GM19023 (cell line): ENCODE measurements around the gene C12orf43.

Experiments used
- ATAC-seq: cut with Tn5 transposase; IDR thresholded peaks from one replicate; pipeline ENCODE4 v1.9.1; 2021; ENCODE audit warnings: mild to moderate bottlenecking, moderate library complexity; ENCODE audit not compliant: unreplicated experiment

Gene C12orf43

DNA sequence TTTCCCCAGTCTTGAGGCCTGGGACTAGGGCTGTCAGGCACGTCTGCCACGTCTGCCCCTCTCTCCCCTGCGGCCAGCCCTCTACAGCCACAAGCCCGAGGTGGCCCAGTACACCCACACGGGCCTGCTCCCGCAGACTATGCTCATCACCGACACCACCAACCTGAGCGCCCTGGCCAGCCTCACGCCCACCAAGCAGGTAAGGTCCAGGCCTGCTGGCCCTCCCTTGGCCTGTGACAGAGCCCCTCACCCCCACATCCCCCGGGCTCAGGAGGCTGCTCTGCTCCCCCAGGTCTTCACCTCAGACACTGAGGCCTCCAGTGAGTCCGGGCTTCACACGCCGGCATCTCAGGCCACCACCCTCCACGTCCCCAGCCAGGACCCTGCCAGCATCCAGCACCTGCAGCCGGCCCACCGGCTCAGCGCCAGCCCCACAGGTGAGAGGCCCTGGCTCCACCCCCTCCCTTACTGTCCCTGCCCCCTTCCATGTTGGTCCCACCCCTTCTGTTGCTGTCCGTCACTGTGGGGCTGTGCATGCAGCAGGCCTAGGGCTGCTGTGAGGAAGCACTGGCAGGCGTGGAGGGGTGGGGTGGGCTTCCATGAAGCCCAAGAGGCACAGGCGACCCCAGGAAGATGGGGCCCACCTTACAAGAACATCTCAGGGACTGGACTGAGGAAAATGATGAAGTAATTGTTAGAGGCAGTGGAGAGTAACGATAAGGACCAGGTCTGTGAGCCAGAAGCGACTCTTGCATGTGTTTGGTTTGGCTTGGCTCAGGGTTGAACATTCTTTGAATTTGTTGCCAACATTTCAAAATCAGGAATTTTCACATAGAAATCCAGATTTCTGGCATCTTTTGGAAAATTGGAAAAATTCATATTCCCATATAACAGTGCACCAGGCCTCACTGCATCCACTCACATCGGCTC is 16.8 kb downstream of the C12orf43 start:
- ATAC-seq, result no peak

DNA sequence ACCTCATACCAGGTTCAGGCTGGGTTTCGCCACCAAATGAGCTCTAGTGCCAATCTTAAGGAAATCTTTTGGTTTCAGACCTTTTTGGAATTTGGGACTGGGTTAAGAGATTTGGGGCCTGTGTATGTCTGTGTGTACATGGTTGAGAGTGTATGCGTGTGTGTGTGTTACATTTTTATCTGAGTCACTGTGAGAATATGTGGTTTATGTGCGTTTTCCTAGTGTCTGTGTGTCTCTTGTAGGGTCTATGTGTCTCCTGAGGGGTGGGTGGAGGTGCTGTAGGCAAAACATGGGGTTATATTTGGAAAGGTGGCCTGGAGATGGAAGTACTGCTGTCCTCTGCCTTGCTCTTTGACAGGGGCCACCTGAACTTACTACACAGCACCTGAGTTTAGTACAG is 17.9 kb downstream of the C12orf43 start:
- ATAC-seq, result no peak

DNA sequence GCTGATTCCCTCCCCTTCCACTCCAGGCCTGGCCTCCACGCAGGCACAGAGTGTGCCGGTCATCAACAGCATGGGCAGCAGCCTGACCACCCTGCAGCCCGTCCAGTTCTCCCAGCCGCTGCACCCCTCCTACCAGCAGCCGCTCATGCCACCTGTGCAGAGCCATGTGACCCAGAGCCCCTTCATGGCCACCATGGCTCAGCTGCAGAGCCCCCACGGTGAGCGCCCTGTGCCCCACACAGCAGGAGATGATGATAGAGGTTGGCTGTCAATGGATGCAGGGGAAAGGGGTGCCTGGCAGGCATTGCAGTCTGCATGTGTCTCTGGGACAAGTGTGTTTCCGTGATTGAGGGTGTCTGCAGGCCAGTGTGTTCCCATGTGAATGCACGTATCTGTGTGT is 18.8 kb downstream of the C12orf43 start:
- no peak for ATAC-seq

DNA sequence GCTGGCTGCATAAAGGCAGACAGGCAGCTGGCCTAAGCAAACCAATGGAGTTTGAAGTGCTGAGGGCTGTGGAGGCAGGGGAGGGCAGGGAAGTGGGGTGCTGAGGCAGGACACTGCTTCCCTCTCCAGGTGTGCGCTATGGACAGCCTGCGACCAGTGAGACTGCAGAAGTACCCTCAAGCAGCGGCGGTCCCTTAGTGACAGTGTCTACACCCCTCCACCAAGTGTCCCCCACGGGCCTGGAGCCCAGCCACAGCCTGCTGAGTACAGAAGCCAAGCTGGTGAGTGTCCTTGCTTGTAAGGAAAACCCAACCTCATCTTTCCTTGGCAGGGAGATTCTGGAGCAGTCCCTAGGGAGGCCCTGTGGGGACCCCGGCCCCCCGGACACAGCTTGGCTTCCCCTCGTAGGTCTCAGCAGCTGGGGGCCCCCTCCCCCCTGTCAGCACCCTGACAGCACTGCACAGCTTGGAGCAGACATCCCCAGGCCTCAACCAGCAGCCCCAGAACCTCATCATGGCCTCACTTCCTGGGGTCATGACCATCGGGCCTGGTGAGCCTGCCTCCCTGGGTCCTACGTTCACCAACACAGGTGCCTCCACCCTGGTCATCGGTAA is 20.0 kb downstream of the C12orf43 start:
- ATAC-seq, result no peak

DNA sequence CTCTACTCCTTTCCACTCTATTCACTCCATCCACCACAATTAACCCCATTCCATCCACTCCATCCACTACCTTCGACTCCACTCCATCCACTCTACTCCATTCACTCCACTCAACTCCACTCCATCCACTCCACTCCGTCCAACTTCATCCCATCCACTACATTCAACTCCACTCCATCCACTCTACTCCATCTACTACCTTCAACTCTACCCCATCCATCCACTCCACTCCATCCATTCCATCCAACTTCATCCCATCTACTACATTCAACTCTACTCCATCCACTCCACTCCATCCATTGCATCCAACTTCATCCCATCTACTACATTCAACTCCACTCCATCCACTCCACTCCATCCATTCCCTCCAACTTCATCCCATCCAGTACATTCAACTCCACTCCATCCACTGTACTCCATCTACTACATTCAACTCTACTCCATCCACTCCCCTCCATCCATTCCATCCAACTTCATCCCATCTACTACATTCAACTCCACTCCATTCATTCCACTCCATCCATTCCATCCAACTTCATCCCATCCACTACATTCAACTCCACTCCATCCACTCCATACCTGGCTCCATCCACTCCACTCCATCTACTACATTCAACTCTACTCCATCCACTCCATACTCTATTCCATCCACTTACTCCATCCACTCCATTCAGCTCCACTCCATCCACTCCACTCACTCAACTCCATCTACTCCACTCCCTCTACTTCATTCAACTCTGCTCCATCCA is 21.5 kb downstream of the C12orf43 start:
- no peak for ATAC-seq

DNA sequence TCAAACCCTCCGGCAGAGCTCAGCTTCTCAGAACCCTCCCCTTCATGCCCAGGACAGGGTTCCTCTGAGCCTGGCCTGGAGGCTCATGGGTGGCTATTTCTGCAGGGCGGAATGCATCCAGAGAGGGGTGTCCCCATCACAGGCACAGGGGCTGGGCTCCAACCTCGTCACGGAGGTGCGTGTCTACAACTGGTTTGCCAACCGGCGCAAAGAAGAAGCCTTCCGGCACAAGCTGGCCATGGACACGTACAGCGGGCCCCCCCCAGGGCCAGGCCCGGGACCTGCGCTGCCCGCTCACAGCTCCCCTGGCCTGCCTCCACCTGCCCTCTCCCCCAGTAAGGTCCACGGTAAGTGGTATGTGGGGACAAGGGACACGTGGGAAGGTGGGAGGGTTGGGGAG is 22.2 kb downstream of the C12orf43 start:
- ATAC-seq, result no peak

DNA sequence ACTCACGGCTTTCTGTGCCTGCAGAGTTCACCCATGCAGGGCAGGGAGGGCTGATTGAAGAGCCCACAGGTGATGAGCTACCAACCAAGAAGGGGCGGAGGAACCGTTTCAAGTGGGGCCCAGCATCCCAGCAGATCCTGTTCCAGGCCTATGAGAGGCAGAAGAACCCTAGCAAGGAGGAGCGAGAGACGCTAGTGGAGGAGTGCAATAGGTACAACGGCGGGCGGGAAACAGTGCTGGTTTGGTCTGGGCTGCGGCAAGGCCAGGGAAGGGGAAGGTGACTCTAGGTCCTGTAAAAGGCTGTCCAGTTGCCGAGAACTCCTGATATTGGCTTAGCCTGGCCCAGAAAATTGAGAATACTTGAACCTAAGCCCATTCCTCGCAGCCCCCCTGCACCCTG is 22.8 kb downstream of the C12orf43 start:
- no peak for ATAC-seq

DNA sequence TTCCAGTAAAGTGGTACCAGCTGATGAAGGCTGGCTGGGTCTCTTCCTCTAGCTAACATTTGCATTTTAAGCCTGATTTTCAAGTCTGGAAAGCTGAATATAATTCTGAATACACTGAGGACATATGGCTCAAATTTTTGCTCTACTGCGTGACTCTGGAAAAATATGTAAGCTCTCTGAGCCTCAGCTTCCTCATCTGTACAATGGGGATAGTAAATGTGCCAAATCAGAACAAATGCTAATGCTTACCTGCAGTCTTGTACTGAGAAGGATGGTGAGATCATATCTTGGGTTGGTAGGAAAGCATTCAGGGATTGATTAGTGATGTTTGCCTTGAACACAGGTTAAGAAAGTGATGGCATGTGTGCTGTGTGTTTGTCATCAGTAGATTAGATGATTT is 23.3 kb downstream of the C12orf43 start:
- ATAC-seq, result no peak

DNA sequence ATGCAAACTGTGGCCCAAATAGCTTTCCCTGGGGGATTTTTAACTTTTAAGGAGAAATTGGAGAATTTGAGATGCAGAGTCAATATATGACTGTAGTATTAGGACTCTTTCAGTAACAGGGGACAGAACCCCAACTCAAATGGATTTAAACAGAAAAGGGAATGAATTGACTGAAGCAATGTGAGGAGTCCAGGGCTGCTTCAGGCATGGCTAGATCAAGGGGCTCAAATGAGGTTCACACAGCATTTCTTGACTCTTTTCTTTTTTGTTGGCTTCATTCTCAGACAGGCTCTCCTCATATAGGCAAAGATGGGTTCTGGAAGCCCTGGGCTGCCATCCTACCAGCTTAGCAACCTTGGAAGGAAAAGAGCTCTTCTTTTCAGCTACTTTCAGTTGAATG is 24.3 kb downstream of the C12orf43 start:
- no peak for ATAC-seq

DNA sequence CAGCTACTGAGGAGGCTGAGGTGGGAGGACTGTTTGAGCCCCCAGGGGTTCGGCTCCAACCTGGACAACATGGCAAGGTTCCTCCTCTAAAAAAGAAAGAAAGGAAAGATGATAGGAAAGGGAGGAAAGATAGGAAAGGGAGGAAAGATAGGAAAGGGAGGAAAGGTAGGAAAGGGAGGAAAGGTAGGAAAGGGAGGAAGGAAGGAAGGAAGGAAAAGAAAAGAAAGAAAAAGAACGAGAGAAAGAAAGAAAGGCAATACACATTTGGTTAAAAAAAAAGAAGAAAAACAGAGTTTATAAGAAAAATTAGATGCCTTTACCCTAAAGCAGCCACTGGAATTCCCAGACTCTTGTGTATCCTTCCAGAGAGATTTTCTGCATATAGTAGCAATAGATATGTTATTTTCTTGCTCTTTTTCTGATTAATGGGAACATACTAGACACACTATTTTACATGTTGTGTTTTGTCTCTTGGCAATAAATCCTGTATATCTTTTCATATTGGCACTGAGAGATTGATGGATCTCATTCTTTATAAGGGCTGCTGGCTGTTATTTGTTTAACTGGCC is 25.7 kb downstream of the C12orf43 start:
- no peak for ATAC-seq

DNA sequence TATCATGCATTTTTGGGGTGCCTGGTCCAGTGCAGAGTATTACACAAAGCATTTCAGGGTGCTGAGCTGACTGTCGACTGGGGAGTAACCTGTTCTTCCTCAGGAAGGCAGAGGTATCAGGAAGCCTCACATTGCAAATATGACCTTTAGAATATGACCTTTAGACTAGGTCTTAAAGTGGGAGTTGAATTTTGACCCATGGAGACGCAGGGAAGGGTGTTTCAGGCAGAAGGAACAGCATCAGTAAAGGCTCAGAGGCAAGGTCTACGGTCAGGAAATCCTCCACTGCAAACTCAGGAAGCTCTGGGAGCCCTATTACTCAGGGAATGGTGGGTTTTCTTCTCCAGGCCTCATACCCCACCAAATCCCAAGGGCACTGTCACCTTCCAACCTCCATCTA is 26.6 kb downstream of the C12orf43 start:
- no peak for ATAC-seq

DNA sequence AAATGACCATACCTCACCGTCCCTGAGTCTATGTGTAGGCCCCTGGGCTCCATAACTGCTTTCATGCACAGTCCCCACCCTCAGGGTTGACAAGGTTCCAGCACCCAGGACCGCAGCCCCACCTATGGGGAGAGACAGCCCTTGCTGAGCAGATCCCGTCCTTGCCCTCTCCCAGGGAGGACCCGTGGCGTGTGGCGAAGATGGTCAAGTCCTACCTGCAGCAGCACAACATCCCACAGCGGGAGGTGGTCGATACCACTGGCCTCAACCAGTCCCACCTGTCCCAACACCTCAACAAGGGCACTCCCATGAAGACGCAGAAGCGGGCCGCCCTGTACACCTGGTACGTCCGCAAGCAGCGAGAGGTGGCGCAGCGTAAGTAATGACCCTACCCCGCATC is 27.6 kb downstream of the C12orf43 start:
- ATAC-seq, result no peak

DNA sequence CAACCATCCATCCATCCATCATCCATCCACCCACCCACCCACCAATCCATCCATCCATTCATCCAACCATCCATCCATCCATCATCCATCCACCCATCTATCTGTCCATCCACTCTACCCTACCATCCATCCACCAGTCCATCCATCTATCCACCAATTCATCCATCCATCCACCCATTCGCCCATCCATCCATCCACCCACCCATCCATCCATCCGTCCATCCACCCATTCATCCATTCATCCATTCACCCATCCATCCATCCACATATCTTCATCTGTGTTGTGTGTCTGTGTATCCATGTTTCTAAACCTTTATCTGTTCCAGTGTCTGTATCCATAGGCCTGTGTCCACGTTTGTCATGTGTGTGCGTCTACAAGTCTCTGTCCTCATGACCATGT is 28.1 kb downstream of the C12orf43 start:
- ATAC-seq, result no peak

DNA sequence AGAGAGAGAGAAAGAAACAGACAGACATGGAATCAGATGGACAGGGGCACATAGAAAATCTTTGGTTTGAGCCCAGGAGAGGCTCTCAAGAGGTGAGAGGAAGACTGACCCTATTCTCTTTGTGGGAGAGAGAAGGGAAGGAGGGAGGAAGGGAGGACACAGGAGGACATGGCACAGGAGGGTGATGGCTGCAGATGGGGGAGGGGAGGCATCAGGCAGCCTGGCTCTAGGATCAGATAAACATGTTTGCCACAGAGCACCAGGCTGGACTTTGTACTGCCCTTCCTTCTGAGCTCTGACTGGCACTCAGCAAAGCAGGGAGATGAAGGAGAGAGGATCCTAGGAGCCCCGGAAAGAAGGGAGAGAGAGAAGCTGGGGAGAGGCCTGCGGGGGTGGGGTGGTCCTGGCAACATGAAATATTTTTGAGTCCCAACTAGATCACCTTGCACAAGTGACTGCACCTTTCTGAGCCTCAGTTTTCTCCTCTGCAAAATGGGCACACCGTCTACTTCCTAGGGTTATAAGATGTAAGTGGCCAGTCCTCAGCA is 31.9 kb downstream of the C12orf43 start:
- ATAC-seq, result no peak

DNA sequence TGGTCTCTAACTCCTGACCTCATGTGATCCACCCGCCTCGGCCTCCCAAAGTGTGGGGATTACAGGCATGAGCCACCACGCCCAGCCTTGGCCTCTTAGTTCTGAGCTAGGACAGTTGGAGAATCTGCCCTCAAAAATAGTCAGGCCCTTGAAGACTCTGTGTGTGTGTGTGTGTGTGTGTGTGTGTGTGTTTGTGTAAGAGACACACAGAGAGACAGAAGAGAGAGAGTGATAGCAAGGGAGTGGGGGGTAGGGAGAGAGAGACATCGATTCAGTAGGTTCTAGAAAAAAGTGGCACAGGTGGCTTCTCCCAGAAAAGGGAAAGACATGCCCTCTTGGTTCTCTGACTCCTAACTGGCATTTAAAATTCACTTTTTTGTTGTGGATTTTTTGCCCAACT is 32.5 kb downstream of the C12orf43 start:
- ATAC-seq, result no peak

DNA sequence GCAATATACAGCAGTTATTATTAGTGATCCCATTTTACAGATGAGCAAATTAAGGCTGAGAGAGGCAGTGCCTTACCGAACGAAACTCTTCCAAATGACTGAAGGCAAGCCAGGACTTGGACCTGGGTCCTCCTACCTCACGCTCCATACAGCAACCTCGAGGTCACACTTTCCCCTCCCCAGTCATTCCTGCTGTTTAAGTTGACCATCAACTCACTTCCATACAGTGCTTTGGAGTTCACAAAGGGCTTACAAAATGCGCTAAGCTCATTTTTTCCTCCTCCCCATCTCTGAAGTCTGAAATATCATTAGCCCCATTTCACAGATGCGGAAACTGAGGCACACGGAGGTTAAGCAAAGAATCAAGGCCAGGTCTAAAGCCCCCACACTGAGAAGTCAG is 33.6 kb downstream of the C12orf43 start:
- no peak for ATAC-seq

DNA sequence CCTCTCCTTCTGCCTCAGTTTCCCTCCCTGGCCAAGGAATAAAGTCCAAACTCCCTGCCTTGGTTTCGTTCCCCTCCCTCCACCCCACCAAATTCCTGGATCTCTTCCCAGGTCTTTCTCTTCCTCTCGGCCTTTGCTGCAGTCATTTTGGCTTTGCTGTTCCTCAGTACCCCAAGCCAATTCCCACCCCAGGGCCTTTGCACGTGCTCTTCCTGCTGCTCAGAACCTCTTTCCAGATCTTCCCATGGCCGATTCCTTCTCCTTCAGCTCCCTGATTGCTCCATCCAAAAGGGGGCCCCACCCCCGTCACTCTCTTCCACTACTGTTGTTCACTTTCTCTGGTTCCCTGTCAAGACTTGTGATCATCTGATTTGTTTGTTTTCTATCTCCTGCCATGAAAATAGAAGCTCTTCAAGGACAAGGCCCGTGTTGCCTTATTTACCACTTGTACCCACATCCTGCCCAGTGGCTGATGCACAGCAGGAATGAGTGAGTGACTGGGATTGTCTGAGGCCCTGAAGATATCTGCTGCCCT is 34.8 kb downstream of the C12orf43 start:
- no peak for ATAC-seq

DNA sequence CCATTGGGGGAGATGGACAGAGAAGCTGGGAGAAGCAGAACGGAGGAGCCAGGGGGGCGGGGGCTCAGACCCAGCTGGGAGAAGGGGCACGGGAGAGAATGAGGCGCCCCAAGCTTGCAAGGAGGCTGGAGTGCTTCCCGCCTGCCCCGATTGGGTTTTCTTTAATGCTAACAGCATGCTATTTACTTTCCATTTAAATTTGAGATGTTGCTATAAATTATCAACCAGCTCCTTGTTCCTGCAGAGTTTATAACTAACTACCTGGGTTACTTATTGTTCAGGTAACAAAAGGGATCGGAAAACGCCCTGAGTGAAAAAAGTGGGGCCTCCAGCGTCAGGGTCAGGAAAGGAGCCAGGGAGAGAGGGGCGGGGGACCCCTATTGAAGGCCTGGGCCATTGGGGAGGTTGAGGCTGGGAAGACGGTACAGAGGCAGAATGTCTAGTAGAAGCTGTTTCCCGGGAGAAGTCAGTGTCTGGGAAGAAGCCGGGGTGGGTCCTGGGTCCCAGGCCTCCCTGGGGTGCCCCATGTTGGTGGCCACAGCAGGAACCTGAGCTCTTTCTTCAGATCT is 35.4 kb downstream of the C12orf43 start:
- ATAC-seq, result no peak

DNA sequence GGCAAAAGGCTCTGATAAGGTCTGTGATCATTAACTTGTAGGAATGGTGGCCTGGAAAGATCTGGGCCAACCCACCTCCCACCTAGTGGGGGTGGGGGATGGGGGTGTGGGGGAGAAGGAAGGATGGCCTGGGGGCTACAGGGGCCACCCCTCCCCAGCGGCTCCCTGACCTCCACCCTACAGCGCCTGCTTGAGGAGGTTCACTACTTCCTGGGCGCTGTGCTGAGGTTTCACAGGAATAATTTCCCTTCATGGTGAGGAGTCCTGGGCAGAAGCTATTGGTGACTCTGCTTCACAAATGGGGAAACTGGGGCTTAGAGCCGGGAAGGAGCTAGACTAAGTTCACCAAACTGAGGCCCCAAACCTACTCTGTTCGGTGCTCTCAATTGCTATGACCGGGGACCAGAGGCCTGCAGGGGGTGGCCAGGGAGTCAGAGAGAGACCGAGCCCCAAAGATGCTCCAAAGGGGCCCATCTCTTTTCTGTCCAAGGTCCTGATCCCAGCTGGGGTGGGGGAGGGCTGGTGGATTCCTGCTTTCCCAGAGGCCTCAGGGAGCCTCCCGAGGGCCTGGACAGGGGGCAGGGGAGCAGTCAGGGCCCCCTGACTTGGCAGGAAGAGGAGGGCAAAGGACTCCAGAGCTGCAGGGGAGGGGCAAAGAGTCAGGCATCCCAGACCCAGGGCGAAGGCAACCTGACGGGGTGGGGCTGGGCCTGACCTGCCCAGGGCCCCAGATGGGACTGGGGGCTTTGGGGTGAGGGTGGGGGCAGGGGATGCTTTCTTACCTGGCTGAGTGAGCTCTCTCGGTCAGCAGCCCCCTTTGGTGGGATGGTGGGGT is 36.2 kb downstream of the C12orf43 start:
- no peak for ATAC-seq
